Measurements from ENCODE around the gene FADS2. TPM values are rescaled to one million over a fixed set of nuclear protein-coding genes. Genes with fewer than 3 reads are reported as not detected.

FADS2 gene
- total RNA-seq, 4 donors from 2014 or later, result 13.5 to 117 (median 84.9) TPM

GRCh38 chr11:61895718-61896059 is 67.6 kb downstream of the FADS2 start:
- H3K27me3 ChIP-seq, result no peaks in the 10 kb centered on the region
- TF ChIP-seq POLR2A (IDR thresholded peaks at IDR 0.05), result no peak
- no peak for TF ChIP-seq CTCF (IDR thresholded peaks at IDR 0.05)
- H3K4me3 ChIP-seq, result no peak overlapping the region
- peaks cover 0 to 5% of the 10 kb centered on the region in 2 donors for H3K4me1 ChIP-seq
- H3K27ac ChIP-seq, result no peak overlapping the region
- no peaks in the 10 kb centered on the region for H3K9me3 ChIP-seq
- DNase-seq, result no peak
- no peaks in the 10 kb centered on the region for H3K36me3 ChIP-seq
- intact Hi-C loops (cut with DNase I; ENCODE audit: low total_unique reads), result loop anchor here (5.0 to 10.0 kb wide), 3 partner anchors 52 to 187 kb away; partner anchors contain the start of genes FEN1 and TMEM258

- H3K27me3 ChIP-seq, result no peaks in the 10 kb centered on the region
- no peaks in the 10 kb centered on the region for H3K9me3 ChIP-seq
- no peaks in the 10 kb centered on the region for H3K36me3 ChIP-seq
- H3K27ac ChIP-seq, result peak overlapping the region in 1 of 2 donors; percentile 80
- no peak overlapping the region for H3K4me3 ChIP-seq
- TF ChIP-seq CTCF (IDR thresholded peaks at IDR 0.05) (no peak), POLR2A (IDR thresholded peaks at IDR 0.05) (no peak)
- no peak for DNase-seq
- H3K4me1 ChIP-seq, result no peaks in the 10 kb centered on the region
- intact Hi-C loops (cut with DNase I; ENCODE audit: low total_unique reads), result loop anchor here (5.0 to 10.0 kb wide), 3 partner anchors 50 to 185 kb away; partner anchors contain the start of genes FEN1 and TMEM258
These were observed 68.7 kb downstream of the FADS2 start for GRCh38 chr11:61896665-61897386.

GRCh38 chr11:61897387-61898246 is 69.5 kb downstream of the FADS2 start:
- Histone ChIP-seq H3K36me3 (no peaks in the 10 kb centered on the region), H3K4me3 (no peak overlapping the region), H3K9me3 (no peaks in the 10 kb centered on the region), H3K27me3 (no peaks in the 10 kb centered on the region), H3K27ac (peak overlapping the region; percentile 59 to 80), H3K4me1 (no peaks in the 10 kb centered on the region)
- peak; percentile 82 to 83 for DNase-seq
- intact Hi-C loops (cut with DNase I; ENCODE audit: low total_unique reads), result loop anchor here (5.0 to 10.0 kb wide), 3 partner anchors 50 to 185 kb away; partner anchors contain the start of genes FEN1 and TMEM258
- TF ChIP-seq CTCF (IDR thresholded peaks at IDR 0.05) (peak; percentile 83 to 93 (median 92)), POLR2A (IDR thresholded peaks at IDR 0.05) (peak in 1 of 2 donors; percentile 8)

GRCh38 chr11:61898247-61898582 is 70.1 kb downstream of the FADS2 start:
- intact Hi-C loops (cut with DNase I; ENCODE audit: low total_unique reads), result loop anchor here (5.0 to 10.0 kb wide), 3 partner anchors 49 to 184 kb away; partner anchors contain the start of genes FEN1 and TMEM258
- peak in 1 of 2 donors; percentile 40 for DNase-seq
- H3K27me3 ChIP-seq, result no peaks in the 10 kb centered on the region

More at GRCh38 chr11:61898247-61898582, 70.1 kb downstream of the FADS2 start:
- H3K4me1 ChIP-seq, result no peaks in the 10 kb centered on the region
- no peaks in the 10 kb centered on the region for H3K36me3 ChIP-seq
- H3K4me3 ChIP-seq, result no peak overlapping the region
- H3K9me3 ChIP-seq, result no peaks in the 10 kb centered on the region
- H3K27ac ChIP-seq, result peak overlapping the region; percentile 59 to 80
- no peak for TF ChIP-seq CTCF (IDR thresholded peaks at IDR 0.05)
- TF ChIP-seq POLR2A (IDR thresholded peaks at IDR 0.05), result no peak
